ENCODE data around the gene RPLP2.
A peak's percentile ranks its signal among the peaks of the same experiment; 100 is the strongest.

Gene RPLP2

DNA sequence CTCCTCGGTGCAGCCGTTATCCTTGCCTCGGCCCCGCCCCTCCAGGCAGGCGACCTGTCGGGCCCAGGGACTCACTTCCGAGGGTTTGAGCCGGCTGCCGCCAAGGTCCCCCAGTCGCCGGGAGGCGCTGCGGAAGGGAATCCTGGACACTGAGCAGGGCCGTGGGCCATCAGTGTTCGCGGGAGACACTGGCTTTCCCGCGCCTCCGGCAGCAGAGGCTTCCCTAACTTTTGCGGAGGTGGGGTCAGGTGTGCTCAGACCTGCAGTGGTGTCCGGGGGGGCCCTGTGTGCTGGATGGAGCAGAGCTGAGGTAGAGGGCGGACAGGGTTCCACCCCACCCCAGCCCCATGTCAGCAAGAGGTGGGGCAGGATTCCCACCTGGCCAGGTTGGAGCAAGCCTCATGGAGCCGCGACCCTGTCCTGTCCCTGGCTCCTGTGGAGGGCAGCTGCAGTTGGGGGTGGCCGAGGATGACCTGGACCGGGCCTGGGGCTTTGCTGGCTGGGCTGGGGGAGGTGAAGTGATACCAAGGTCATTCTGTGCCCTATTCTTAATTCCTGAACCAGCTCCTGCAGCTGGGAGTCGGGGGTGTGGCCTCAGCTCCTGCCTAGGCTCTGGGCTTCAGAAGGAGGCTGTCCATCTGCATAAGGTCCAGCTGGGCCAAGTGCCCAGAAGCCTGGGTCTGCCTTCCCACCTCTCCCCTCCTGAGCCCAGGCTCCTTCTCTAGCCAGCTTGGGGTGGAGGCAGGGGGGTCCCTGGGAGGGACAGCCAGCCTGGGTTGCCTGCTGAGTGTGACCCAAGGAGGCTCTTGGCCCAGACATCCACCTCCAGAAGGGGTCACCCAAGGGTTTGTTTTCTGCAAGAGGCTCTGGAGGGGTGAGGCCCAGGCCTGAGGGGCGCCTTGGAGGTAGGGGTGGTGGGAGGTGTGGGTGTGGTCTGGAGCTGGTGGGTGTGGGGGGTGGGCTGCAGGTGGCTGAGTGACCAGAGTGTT is 41.3 kb downstream of the RPLP2 start:
- TF ChIP-seq, protein P1, sequence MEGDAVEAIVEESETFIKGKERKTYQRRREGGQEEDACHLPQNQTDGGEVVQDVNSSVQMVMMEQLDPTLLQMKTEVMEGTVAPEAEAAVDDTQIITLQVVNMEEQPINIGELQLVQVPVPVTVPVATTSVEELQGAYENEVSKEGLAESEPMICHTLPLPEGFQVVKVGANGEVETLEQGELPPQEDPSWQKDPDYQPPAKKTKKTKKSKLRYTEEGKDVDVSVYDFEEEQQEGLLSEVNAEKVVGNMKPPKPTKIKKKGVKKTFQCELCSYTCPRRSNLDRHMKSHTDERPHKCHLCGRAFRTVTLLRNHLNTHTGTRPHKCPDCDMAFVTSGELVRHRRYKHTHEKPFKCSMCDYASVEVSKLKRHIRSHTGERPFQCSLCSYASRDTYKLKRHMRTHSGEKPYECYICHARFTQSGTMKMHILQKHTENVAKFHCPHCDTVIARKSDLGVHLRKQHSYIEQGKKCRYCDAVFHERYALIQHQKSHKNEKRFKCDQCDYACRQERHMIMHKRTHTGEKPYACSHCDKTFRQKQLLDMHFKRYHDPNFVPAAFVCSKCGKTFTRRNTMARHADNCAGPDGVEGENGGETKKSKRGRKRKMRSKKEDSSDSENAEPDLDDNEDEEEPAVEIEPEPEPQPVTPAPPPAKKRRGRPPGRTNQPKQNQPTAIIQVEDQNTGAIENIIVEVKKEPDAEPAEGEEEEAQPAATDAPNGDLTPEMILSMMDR (IDR thresholded peaks at IDR 0.05; ENCODE audit: control extremely low read depth, extremely low read depth, low read depth, missing control alignments) = peak; percentile 25
- POLR2A ChIA-PET = no interaction called here
- CTCF ChIA-PET = interaction anchor here (2.0 kb wide), 1 partner anchor 200 kb away, joined by 8 read pairs; no protein-coding TSS in a partner anchor
- no peak for DNase-seq (ENCODE audit: extremely low spot score)

DNA sequence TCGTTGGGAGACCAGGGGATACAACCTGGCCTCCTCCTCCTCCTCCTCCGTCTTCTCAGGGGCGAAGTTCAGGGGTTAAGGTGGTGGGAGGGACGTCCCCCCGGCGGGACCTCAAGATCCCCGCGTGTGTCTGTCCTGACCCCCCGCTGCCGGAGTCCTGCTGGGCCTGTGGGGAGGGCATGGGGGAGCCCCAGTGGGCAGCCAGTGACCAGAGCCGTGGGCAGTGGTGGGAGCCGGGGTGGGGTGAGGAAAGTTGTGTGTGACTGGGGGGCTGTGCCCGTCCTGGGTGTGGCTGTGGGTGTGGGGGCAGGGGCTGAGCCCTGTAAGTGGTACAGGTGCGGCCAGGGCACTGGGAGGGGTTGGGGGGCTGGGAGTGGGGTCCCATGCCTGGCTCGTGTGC is 43.0 kb downstream of the RPLP2 start:
- ChIA-PET CTCF (interaction anchor here (2.0 kb wide), 1 partner anchor 198 kb away, joined by 8 read pairs; no protein-coding TSS in a partner anchor), POLR2A (no interaction called here)
- no peak for DNase-seq (ENCODE audit: extremely low spot score)
- TF ChIP-seq, protein P1 (IDR thresholded peaks at IDR 0.05; ENCODE audit: control extremely low read depth, extremely low read depth, low read depth, missing control alignments) = no peak

DNA sequence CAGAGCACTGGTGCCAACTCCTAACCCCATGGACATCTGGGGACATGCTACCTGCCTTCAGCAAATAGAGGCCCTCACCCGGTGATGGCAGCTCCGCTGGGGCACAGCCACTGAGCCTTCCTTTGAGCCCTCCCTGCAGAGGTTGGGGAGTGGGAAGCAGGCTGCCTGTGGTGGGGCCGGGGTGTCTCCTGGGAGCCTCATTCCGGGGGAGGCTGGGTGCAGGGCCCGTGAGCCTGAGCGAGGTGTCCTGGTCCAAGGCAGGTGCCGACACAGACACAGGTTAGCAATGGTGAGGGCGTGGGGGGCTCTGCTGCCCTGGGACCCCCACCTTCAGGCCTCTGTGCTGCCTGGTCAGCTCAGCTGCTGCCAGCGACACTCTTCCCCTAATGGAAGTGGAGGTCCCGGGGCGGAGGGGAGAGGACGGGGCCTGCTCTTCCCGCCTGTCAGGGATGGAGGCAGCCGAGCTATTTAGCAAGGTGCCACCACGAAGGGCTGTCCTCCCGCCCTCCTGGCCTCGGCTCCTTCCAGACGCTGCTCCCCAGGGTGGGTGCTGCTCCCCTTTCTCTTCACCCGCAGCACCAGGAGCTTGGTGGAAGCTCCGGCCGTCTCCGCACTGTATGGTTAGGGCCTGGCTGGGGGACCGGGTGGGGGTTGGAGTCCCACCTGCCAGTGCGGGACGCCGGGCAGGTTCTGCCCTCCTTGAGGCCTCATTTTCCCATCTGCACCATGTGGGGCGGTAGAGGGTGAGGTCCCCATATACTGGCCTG is 44.1 kb downstream of the RPLP2 start:
- TF ChIP-seq, protein P1 (IDR thresholded peaks at IDR 0.05; ENCODE audit: control extremely low read depth, extremely low read depth, low read depth, missing control alignments) = no peak
- POLR2A ChIA-PET = interaction anchor here (0.5 to 0.7 kb wide), 2 partner anchors 10 to 174 kb away, joined by 3 to 4 read pairs; no protein-coding TSS in a partner anchor
- CTCF ChIA-PET = interaction anchor here (1.0 kb wide), 1 partner anchor 197 kb away, joined by 4 read pairs; no protein-coding TSS in a partner anchor
- DNase-seq (ENCODE audit: extremely low spot score) = no peak

DNA sequence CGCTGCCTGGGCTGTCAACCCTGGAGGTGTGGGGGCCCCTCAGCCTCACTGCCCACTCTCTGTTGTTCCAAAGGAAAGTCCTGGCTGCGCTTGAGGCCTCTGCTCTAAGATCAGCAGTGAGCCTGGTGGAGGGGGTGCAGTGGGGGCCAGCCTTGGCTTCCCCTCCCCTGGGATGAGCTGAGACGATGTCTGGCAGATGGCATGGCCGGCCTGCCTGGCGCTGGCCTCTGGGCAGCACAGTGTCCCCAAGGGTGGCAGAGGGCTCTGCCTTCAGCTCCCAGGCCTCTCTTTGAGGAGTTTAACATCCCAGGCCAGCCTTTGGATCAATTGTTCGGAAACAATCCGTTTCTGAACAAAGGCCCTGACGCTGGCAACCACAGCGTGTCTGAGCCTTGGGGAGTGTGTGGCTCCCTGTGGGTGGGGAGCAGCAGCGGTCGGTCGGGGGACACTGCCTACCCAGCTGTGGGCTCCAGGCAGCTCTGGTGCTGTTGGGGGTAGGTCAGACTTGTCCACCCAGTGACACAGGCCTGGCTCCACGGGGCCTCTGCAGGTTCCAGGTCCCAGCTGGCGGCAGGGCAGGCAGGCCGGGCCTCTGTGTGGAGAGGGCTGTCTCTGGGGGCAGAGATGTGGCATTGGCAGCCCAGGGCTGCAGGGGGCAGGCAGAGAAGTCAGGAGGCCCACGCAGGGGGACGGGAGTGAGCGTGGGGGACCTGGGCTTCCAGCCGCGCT is 45.0 kb downstream of the RPLP2 start:
- ChIA-PET POLR2A (interaction anchor here (0.5 kb wide), 1 partner anchor 11 kb away, joined by 4 read pairs; no protein-coding TSS in a partner anchor), CTCF (interaction anchor here (1.0 kb wide), 1 partner anchor 196 kb away, joined by 4 read pairs; no protein-coding TSS in a partner anchor)
- TF ChIP-seq, protein P1 (IDR thresholded peaks at IDR 0.05; ENCODE audit: control extremely low read depth, extremely low read depth, low read depth, missing control alignments) = no peak
- DNase-seq (ENCODE audit: extremely low spot score) = no peak

DNA sequence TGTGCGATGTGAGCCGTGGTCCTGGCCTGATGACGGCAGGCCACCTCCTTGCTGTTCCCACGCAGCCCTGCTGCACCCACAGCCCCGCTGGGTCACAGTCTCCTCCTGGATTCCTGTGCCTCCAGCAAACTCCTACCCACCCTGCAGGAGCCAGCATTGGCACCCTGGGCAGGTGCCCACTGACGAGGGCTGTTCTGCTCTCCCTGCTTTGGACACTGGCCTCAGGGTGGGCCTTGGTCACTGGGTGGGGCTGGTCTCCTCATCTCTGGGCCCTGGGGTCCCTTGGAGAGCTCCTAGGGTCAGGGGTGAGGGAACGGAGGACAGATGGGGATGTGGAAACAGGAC is 45.5 kb downstream of the RPLP2 start:
- CTCF ChIA-PET = no interaction called here
- TF ChIP-seq, protein P1 (IDR thresholded peaks at IDR 0.05; ENCODE audit: control extremely low read depth, extremely low read depth, low read depth, missing control alignments) = no peak
- POLR2A ChIA-PET = no interaction called here
- DNase-seq (ENCODE audit: extremely low spot score) = no peak

DNA sequence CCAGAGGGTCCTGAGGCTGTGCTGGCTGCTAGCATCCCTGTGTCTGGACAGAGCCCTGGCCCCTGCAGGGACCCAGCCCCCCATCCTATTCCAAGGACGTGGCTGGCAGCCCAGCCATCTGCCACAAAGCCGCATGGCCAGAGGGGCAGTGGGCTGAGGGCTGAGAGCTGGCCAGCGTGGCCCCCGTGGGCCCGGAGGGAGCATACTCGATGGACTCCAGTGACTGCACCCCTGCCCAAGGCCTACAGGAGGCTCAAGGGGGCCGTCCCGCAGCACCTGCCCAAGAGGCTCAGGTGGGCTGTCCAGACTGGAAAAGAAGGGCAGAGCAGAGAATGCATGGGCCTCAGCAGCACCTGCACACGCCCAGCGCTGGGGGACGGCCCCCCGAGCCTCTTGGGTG is 46.0 kb downstream of the RPLP2 start:
- ChIA-PET CTCF (interaction anchor here (3.0 kb wide), 1 partner anchor 8 kb away, joined by 14 read pairs; no protein-coding TSS in a partner anchor), POLR2A (no interaction called here)
- DNase-seq (ENCODE audit: extremely low spot score) = no peak
- TF ChIP-seq, protein P1 (IDR thresholded peaks at IDR 0.05; ENCODE audit: control extremely low read depth, extremely low read depth, low read depth, missing control alignments) = no peak

All from GM10248 (cell line).